Stimulated activated CD4-positive, alpha-beta T cell treated with anti-CD3 and anti-CD28 coated beads, Interleukin-4, amount 100 ng/mL, for 48 hours (primary cell): ENCODE measurements around the gene PRPF8.
A peak's percentile ranks its signal among the peaks of the same experiment; 100 is the strongest.

Experiments used
- DNase-seq, 2 donors: peaks; one replicate each; pipeline ENCODE4 v3.0.0-alpha.2; 2020; ENCODE audit warnings: low read depth in 2 of 2

Gene PRPF8

GRCh38 chr17:1644493-1645206, 40.0 kb downstream of the PRPF8 start:
- peak in 1 of 2 donors; percentile 43 for DNase-seq

GRCh38 chr17:1643999-1644492, 40.6 kb downstream of the PRPF8 start:
- no peak for DNase-seq

GRCh38 chr17:1643293-1643998, 41.2 kb downstream of the PRPF8 start:
- DNase-seq = peak; percentile 34 to 38

GRCh38 chr17:1641065-1641403, 43.6 kb downstream of the PRPF8 start:
- DNase-seq = no peak

- no peak for DNase-seq
These were observed 44.2 kb downstream of the PRPF8 start for GRCh38 chr17:1640329-1641064.

- DNase-seq = no peak
These were observed 45.0 kb downstream of the PRPF8 start for GRCh38 chr17:1639549-1640180.

- DNase-seq = no peak
These were observed 45.9 kb downstream of the PRPF8 start for GRCh38 chr17:1638624-1639300.

- no peak for DNase-seq
These were observed 46.5 kb downstream of the PRPF8 start for GRCh38 chr17:1638171-1638590.

GRCh38 chr17:1636732-1637285, 47.9 kb downstream of the PRPF8 start:
- no peak for DNase-seq

GRCh38 chr17:1635675-1636465, 48.8 kb downstream of the PRPF8 start:
- no peak for DNase-seq

GRCh38 chr17:1634841-1635650, 49.6 kb downstream of the PRPF8 start:
- DNase-seq = no peak

GRCh38 chr17:1630662-1631061, 54.0 kb downstream of the PRPF8 start:
- no peak for DNase-seq

GRCh38 chr17:1629504-1630310, 55.0 kb downstream of the PRPF8 start:
- peak; percentile 80 for DNase-seq

- peak; percentile 79 to 85 for DNase-seq
These were observed 55.7 kb downstream of the PRPF8 start for GRCh38 chr17:1628856-1629503.

GRCh38 chr17:1627982-1628855, 56.4 kb downstream of the PRPF8 start, which contains the start of gene SLC43A2:
Gene SLC43A2 (minus strand): TSS chr17:1628834. CDS start chr17:1627874, 960 bp downstream.
- peak; percentile 69 to 73 for DNase-seq

GRCh38 chr17:1627182-1627981, 57.3 kb downstream of the PRPF8 start:
- DNase-seq = no peak
